Stimulated activated CD4-positive, alpha-beta T cell treated with anti-CD3 and anti-CD28 coated beads, Interleukin-2, amount 100 ng/mL, for 4 hours (primary cell): ENCODE data around the gene OTOF.

ENCODE experiments used
- DNase-seq: peaks from one replicate; pipeline ENCODE4 v3.0.0-alpha.2; 2020; ENCODE audit warnings: low read depth

Gene OTOF

DNA sequence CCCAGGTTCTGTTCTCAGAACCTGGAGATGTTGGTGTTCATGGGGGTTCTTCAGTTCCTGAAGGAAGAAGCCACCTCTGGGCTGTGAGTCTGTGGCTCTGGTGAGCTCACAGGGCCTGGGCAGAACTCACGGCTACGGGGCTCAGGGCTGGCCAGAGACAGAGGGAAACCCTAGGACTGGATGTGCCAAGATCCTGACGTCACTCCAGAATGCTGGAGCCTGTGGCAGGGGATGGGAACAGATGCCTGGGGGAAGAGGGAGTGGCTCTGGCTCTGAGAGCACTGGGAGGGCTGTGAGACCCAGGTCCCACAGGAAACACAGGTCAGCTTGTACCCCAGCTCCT, at the start of gene OTOF:
Gene OTOF (minus strand): TSS at position 214 of the 343 bp plus-strand sequence.
- no peak for DNase-seq

DNA sequence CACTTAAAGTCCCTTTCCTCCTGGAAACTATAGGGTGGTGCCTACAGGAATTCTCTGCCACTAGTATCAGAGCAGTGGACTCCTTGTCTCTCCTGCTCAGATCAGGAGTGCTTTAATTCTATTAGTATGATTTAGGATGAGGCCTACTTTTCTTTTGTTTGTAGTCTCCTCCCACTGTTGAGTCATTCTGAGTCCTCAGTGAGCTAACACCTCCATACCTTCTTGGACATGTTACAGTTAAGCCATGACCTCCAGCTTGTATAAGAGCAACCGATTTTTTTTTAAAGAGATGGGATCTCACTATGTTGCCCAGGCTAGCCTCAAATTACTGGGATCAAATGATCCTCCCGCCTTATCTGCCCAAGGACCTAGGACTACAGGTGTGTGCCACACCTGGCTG, 48.7 kb upstream of the OTOF start:
- no peak for DNase-seq

DNA sequence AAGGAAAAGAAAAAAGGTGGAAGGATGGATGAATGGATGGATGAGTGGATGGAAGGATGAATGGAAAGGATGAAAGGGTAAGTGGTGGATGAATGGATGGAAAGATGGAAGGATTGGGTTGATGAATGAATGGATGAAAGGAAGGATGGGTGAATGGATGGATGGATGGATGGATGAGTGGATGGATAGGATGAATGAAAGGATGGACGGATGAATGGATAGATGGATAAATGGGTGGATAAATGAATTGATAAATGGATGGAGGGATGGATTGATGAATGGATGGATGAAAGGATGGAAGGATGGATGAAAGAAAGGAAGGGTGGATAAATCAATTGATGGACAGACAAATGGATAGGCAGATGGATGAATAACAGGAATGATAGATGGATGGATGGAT, 48.2 kb upstream of the OTOF start:
- no peak for DNase-seq

DNA sequence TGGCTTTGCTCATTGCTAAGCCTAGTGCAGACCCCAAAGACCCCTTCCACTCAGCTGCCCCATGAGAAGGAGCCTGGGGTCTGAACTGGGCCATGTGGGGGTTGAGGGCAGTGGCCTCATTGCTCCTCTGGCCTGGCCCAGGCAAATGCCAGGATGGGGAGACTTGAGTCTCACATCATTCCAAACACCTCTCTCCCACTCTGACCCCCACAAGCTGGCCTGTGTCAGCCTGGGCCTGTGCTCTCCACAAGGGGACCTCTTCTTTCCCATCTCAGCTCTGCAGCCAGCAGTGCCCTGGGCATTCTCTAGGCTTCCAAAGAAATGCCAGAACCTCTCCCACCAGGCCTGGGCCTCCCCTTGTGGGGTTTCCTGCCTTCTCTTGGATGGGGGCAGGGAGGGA, 45.8 kb upstream of the OTOF start:
- DNase-seq: no peak

DNA sequence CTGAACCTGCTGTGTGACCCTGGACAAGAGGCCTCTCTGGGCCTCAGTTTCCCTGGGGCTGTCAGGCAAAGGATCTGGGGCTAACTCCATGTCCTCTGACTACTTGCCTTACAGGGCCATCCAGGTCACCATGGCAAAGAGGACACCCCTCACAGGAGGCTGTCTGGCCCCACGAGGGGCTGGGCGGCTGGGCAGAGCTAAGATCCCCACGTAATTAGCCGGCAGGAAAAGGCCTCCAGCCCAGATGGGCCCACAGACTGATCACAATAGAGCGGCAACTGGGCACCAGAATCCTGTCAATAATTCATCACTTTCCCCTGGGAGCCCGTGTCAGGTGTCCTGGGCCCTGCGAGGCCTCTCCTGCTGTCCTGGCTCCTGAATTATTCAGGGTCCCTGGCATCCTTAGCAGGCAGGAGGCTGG, 44.8 kb upstream of the OTOF start:
- DNase-seq: no peak

DNA sequence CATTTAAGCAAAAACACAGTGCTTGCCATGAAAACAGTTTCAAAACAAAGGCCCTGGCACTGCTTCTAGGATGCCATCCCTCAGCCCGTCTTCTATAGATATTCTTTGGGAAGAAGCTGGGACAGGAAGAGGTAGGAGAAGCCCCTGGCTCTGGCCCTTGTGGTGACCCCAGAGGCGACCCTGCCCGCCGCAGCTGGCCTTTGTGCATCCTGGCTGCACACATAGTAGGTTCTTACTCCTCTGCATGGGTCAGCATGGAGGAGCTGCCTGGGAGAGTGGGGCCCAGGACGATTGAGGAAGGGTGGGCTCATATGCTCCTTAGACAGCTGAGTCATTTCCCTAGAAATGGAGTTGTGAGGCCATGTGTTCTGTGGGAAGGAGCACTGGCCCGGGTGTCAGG, 44.4 kb upstream of the OTOF start:
- no peak for DNase-seq

DNA sequence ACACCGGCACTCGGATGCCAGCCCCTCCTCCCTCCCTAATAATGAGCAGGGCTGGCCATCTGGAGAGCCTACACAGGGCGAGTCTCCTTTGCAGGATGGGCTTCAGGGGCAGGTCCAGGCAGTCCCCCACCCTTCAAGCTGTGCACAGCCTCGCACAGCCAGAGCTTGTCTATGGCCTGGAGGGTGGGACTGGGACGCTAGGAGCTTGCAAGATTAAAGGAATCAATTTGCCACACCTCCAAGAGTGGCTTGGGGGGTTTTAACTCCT, 43.9 kb upstream of the OTOF start:
- DNase-seq: no peak

DNA sequence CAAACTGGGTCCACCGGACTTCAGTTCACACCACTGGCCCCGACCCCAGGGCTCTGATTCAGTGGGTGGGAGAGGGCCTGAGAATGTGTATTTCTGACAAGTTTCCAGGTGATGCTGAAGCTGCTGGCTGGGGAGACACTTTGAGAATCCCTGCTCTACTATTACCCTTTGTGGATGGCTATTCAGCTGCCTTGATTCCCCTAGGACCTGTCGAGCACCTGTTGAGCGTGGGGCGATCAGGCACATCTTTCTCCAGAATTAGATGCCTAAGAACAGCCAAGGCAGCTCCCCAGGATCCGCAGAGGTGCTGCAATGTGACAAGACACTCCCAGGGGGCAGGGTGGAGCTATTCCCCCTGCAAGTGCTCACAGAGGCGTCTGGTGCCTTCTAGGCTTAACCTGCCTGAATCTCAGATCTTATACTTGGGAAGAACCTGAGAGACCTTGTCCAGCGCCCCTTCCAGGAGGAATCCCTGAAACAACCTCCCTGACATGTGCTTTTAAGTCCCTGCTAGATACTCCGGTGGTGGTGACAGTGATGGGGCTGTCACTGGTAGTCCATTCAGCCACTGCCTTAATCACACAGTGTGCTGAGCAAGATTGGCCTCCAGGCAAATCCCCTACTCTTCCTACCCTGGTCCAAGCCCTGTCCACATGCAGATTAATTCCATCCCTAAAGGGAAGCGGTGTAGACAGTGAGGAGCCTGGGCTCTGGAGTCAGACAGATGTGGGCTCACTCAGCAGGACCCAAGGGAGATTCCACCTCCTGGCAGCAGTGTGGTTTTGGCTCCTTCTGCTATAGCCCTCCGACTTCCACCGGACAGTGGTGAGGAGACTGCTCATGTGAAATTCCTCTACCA, 43.4 kb upstream of the OTOF start:
- DNase-seq: no peak

DNA sequence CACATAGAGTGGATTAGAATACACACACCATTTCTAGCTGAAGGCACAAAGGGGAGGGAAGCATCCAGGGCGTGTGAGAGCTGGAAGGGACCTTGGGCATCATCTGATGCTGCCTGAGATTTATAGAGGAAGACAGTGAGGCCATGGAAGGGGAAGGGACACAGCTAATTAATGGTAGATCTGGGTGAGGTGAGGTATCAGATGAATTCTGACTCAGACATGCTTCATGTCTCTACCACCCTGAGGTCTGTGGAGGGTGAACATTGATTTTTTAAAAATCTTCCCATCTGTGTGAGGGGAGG, 42.2 kb upstream of the OTOF start:
- no peak for DNase-seq

DNA sequence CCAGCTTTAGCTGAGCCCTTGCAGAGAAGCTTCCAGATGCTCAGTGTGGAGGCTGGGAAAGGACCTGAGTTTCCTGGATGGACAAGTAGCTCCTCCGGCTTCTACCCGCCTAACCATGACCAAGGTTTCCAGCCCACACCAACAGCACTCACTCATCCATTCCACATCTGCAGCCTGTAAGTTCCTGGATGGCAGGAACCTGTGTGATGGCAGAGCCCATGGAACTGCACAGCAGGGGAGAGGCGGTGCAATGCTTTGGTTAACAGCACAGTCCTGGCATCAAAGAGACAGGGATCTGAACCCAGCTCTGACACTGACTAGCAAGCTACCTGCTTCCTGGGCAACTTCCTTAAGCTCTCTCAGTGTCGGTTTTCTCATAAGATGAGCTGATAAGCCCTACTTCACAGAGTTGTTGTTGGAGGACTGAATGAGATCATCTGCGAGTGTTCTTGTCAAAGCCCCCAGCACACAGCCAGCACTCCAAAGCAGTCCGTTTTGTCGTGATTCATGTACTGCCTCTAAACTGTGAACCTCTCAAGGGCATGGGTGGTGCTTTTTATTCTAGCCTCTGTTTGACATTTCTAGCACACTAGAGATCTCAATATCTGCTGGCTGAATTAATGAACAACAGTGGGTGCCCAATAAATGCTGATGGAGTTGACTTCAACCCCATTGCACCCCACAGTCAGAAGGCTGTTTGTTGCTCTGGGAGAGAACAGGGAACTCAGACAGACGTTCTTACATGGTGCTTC, 41.6 kb upstream of the OTOF start:
- DNase-seq: no peak

DNA sequence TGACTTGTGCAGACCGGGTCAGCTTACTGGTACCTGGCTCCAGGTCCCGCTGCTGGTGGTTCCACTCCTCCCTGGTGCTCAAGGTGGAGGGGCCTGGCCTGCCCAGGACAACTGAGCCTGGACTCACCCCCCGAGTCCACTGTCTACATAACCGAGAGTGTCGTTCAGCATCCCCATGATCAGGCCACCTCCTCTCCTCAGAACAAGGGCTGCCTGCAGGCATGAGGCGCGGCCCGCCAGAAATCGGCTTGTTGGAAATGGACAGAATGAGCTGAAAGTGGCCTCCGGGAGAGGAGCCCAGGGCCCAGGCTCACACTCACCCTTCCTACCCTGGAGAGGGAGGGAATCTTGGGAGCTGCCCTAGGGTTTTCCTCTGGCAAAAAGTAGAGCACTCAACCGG, 38.9 kb upstream of the OTOF start:
- no peak for DNase-seq

DNA sequence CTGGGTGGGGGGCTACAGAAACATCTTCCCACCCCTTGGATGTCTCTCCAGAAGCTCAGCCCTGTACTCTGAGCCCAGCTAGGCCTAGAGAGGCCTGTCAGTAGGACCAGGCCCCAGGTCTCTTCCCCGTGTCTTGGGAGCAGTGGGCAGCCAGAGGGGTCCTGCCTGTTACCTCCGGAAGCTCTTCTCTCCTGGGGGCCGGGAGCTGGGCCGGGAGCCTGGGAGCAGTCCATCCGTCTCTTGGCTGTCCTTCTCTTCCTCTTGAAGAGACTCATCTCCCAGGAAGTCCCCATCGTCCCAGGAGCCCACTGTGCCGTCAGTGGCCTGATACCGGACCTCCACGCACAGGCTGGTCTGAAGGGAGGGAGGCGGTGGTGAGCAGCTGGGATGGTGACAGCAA, 38.3 kb upstream of the OTOF start:
- no peak for DNase-seq

DNA sequence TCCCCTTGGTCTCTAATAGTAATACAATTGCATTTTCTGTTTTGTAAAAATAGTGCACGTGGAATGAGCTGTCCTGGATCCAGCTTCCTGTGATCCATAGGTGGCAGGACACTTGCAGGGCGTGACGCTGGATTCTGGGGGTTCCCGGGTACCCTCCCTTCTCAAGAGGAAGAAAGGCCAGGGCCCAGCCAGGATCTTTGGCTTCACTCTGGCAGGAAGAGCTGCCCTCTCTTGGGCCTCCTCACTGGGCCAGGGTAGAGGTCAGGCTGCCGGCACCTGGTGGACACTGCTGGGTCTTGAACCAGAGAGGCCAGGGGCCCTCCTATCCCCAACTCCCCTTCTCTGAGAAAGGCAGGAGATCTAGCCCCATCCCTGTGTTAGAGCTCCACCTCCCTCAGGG, 37.8 kb upstream of the OTOF start:
- DNase-seq: no peak

DNA sequence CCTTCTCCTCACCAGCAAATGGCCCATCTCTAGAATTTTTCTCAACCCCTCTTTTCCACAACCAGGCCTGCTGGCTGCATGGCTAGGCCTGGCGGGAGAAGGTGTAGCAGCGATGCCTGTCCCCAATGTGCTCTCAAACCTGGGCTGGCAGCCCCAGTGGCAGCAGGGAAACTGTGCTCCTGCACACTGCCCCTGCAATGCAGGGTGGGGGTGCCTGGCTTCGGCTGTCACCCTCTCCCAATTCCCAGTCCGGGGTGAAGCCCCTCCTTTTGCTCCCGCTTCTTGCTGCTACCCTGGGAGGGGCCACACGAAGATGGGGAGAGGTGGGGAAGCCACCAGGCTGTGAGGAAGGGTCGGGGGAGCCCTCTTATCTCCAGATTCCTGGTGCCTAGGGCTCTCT, 36.1 kb upstream of the OTOF start:
- no peak for DNase-seq

DNA sequence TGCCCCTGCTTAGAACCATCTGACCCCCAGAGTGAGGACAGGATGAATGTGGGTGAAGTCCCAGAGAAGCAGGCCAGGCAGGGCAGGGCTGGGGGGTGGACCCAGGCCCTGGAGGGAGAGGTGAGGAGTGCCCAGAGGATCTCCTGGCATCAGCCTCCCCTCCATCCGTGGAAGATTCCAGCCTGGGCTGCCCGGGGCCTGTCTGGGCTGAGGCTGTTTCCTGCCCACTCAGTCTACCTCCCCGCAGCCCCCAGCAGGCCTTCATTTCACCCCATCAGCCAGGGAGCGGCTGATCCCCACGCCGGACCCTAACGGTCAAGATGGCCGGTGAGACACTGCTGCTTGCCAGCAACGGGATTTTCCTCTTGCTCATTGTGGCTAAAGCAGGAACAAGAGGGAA, 35.3 kb upstream of the OTOF start:
- DNase-seq: no peak

DNA sequence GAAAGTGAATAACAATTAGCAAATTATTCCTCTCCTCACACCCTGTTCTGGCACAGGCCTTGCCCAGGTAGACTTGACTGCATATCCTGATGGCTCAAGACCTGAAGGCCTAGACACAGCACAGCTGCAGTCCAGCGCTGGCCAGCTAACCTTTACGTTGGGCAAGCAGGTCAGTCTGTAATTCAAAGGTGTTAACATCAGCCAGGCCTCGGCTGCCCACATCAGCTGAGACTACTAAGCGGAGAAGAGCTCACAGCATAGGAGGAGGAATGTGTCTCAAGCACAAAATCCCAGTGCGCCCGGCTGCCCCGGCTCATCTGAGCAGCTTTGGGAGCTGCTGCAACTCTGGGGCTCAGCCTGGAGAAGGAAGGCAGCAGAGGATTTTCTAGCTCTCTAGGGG, 33.5 kb upstream of the OTOF start:
- DNase-seq: no peak

DNA sequence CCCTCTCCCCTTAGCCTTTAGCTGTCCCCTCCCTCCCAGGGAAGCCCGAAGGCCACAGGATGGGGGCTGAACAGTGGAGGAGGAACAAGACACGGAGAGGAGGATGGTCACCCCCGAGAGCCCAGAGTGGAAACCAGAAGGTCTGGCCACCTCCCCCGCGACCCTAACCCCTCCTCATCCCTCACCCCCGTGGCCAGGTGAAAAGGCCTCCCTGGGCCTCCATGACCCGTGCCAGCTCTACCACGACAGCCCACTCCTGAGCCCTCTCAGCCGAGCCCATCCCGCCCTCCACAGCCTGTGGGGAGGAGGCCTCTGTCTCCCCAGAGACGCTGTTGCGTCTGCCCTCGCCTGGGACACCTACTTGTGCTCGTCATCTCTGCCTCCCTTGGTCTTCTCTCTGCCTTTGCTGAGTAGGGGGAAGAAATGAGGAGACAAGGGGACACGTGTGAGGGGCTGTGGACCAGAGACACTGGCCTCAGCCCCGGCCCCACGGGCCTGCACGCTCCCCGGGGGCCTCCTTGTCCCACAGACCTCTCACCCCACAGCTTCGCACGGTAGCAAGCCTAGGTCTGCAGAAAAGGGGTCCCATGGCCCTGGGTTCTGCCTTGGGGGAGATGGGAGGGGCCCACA, 32.5 kb upstream of the OTOF start:
- DNase-seq: no peak

DNA sequence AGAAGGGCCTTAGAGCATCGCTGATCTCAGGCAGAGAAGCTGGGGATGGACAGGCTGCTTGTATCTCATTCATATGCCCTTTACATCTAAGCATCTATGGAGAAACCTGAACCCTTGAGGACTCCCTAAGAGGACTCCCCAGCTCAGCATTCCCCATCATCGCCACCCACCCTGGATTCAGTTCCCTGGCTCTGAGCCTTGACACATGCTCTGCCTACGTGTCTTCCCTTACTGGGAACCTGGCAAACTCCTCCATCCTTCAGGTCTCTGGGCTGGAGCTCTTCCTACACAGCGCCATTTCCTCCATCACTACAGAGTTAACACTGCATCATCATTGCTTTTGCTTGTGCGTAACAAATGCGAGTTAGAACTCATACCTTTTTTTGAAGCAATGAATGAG, 31.2 kb upstream of the OTOF start:
- DNase-seq: no peak

DNA sequence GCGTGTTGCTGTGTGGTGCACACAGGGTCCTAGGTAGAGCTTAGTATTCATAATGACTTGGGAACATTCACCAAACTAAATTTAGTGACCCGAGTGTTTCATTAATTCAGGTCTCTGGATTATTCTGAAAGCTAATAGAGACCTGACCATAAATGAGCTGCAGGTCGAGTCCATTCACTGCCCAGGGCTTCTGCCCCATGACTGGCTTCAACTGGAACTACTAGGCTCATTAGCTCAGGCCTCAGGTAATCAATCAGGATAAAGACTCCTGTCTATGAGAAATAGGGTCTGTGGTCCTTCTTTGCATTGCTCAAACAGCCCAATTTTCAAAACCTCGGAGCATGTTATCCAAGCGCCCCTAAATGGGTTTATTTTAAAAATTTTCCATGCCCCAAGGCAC, 30.0 kb upstream of the OTOF start:
- no peak for DNase-seq

DNA sequence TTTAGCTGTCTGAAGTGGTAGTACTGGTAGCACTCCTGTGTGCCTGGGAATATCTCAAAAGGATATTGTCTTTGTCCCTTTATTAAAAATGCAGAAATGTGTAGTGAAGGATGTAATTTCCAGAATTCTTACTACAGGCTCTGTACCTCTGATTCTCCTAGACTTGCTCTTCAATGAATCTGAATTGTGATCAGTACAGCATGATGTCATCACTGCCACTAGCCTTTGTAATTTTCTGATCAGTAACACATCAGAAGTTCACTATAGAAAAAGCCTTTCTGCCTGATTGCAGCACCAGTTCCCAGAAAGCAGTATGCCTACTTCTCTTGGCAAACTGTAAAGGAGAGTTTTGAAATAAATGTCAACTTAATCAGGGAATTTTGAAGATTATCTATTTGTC, 29.2 kb upstream of the OTOF start:
- no peak for DNase-seq

DNA sequence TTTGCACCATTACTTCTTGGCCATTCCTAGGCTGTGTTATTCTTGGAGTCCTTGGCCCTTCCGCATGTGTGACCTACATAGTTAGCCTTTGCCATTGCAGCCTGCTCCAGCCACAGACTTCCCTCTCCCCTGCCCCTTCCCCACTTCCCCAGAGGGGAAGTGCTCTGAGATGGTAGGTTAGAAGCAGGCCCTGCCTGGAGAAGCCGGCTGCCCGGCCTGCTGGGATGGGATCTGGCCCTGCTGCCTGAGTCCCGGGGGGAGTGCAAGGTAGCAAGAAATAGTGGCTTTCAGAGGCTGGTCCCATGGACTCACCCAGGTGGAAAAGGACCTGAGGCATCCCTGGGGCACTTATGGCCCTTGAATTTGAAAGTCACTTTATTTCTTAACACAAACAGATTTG, 28.4 kb upstream of the OTOF start:
- no peak for DNase-seq

DNA sequence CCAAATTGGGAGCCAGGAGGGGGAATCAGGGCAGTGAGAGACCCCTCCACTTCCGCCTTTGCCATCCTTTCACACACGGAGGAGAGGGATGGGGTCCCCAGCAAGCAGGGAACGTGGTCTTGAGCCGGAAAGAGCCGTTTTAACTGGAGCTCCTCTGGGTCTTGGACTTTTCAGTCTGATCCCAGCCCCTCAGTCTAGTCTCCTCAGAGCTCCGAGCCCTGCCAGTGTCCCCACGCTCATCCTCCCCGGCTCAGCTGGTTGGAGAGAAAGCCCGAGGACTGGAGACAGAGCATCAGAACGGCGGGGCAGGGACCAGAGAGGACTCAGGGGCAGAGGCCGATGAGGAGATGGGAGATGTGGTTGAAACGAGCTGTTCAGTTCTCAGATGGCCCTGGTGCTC, 26.1 kb upstream of the OTOF start:
- no peak for DNase-seq

DNA sequence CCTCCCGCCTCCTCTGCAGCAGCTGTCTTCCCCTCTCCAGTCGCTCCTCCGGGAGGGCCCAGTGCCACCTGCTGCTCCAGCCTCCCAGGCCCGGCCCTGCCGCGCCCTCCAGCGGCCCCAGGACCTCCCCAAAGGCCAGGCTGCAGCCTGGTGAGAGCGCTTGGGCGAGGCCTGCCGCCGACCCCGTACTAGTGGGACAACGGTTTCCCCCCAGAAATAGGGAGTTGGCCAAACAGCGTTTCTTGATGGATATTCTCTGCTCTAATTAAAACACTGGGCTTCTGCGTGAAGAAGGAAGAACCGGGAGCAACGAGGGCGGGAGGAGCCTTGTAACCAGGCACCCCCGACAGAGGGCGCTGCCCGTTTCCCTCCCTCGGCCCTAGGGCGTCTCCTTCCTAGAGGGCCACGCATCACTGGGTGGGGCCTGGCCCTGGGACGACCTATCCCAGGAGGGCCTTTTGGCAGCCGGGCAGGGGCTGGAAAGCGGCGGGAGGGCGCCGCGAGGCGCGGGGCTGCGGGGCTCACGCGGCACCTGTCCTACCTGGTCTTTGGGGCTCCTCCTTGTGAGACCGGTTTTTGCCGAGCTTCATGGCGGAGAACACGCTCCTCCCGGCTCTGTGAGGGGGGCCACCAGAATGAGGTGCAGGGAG, 25.4 kb upstream of the OTOF start:
- DNase-seq: peak; percentile 68
